ENCODE results near the gene BMPR1B.

The BMPR1B gene

DNA sequence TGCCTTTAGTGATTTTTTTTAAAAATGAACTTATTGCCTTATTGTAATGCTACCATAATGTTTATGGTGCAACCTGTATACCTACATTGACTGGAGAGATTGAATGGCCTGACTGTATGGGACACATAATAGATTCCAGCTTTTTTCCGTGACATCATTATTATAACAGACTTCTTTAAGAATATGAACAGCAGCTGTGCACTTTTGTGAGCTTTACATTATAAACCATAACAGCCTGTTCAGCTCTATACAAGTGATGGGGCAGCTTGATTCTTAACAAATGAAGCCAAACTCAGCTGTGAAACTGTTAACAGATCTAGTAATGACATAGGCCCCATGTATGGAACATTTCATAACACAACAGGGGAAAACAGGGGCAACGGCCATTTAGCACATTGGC is 187.0 kb downstream of the BMPR1B start:
- TF ChIP-seq, protein P1, sequence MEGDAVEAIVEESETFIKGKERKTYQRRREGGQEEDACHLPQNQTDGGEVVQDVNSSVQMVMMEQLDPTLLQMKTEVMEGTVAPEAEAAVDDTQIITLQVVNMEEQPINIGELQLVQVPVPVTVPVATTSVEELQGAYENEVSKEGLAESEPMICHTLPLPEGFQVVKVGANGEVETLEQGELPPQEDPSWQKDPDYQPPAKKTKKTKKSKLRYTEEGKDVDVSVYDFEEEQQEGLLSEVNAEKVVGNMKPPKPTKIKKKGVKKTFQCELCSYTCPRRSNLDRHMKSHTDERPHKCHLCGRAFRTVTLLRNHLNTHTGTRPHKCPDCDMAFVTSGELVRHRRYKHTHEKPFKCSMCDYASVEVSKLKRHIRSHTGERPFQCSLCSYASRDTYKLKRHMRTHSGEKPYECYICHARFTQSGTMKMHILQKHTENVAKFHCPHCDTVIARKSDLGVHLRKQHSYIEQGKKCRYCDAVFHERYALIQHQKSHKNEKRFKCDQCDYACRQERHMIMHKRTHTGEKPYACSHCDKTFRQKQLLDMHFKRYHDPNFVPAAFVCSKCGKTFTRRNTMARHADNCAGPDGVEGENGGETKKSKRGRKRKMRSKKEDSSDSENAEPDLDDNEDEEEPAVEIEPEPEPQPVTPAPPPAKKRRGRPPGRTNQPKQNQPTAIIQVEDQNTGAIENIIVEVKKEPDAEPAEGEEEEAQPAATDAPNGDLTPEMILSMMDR (IDR thresholded peaks at IDR 0.05; ENCODE audit: low read depth, low read length, missing control alignments) = no peak
- Histone ChIP-seq H3K27ac (no peak overlapping the region), H3K36me3 (replicated peaks) (no peaks in the 10 kb centered on the region), H3K4me3 (ENCODE audit: low read depth, low read length) (no peak overlapping the region), H3K27me3 (replicated peaks) (no peaks in the 10 kb centered on the region)
- in situ Hi-C loops (cut with HindIII; ENCODE audit: low pct_ligation_motif_present, low sequenced_read_pairs) = no loop called here
- DNase-seq = no peak

DNA sequence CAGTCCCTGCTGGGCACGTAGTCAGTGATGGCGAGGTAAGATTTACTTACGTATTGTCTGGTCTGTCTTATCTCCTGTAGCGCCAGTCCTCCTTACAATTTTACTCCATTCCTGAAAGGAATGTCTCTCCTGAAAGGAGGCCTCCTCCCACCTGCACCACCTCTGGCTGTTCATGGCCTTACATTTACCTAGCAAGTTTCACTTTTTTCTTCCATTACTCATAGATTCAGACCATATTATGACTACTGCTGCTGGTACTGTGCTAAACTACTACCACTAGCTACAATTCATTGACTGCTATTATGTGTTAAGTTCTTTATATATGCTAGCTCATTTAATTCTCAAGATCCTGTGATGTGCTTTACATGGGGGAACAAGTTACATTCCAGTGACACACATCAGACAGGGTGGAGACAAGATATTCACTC is 189.9 kb downstream of the BMPR1B start:
- DNase-seq = no peak
- H3K36me3 ChIP-seq (replicated peaks) = no peaks in the 10 kb centered on the region
- TF ChIP-seq, protein P1 (IDR thresholded peaks at IDR 0.05; ENCODE audit: low read depth, low read length, missing control alignments) = no peak
- H3K4me3 ChIP-seq (ENCODE audit: low read depth, low read length) = no peak overlapping the region
- no peaks in the 10 kb centered on the region for H3K27me3 ChIP-seq (replicated peaks)
- in situ Hi-C loops (cut with HindIII; ENCODE audit: low pct_ligation_motif_present, low sequenced_read_pairs) = no loop called here
- no peak overlapping the region for H3K27ac ChIP-seq

DNA sequence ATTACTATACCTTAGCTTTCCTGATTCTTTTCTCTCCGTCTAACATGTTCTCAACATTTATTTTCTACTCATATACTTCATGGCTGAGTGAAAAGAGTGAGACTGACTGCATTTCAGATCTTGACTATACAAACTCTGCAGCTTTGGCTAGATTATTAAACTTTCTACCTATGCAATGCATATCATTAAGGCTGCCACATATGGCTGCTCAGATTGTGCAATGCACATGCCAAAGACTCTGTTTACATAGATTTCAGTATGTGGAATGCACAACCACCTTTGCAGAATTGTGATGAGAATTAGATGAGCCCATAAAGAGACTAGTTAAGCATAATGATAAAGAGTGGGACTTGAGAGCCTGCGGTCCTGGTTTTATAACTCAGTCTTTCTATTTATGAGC is 196.5 kb downstream of the BMPR1B start:
- TF ChIP-seq, protein P1 (IDR thresholded peaks at IDR 0.05; ENCODE audit: low read depth, low read length, missing control alignments) = no peak
- Histone ChIP-seq H3K27me3 (replicated peaks) (no peaks in the 10 kb centered on the region), H3K27ac (no peak overlapping the region), H3K36me3 (replicated peaks) (no peaks in the 10 kb centered on the region), H3K4me3 (ENCODE audit: low read depth, low read length) (no peak overlapping the region)
- no peak for DNase-seq
- in situ Hi-C loops (cut with HindIII; ENCODE audit: low pct_ligation_motif_present, low sequenced_read_pairs) = no loop called here

DNA sequence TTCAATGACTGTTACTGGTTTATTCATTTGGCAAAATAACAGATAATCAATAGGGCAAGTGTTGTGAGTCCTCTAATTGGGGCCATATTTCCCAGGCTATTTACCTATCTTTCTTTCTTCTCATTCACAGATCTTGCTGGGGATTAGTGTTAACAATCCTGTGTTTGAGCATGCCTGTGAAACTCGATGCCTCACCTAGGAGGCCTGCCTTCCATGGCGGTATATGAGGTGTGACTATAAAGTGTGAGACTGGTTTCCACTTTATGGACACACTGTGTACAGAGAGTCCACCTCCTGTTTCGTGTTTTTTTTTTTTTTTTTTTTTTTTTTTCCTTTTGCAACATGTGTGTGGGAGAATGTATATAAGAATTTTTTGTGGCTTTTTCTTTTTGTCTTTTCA is 199.3 kb downstream of the BMPR1B start:
- TF ChIP-seq, protein P1 (IDR thresholded peaks at IDR 0.05; ENCODE audit: low read depth, low read length, missing control alignments) = no peak
- H3K27me3 ChIP-seq (replicated peaks) = no peaks in the 10 kb centered on the region
- no peak overlapping the region for H3K4me3 ChIP-seq (ENCODE audit: low read depth, low read length)
- H3K36me3 ChIP-seq (replicated peaks) = no peaks in the 10 kb centered on the region
- no peak overlapping the region for H3K27ac ChIP-seq
- in situ Hi-C loops (cut with HindIII; ENCODE audit: low pct_ligation_motif_present, low sequenced_read_pairs) = no loop called here
- no peak for DNase-seq

DNA sequence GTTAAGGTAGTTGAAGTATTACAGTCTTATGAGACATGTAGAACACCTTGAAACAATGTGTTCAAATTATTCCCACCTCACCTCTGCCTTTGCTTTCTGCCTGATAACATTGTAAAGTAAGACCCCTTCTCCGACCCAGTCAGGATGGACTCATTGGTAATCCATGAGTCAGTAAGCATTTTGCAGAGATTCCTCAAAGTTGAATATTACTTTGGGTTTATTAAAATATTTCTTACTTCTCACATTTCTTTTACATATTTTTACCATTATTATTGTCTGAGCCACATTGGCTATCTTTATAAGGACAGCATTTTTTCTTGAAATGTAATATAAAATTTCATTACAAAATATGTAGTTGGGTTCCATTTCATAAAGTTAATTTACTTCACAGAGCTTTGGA is 201.6 kb downstream of the BMPR1B start:
- no peak overlapping the region for H3K27ac ChIP-seq
- TF ChIP-seq, protein P1 (IDR thresholded peaks at IDR 0.05; ENCODE audit: low read depth, low read length, missing control alignments) = no peak
- H3K4me3 ChIP-seq (ENCODE audit: low read depth, low read length) = no peak overlapping the region
- no peaks in the 10 kb centered on the region for H3K27me3 ChIP-seq (replicated peaks)
- no peak for DNase-seq
- in situ Hi-C loops (cut with HindIII; ENCODE audit: low pct_ligation_motif_present, low sequenced_read_pairs) = no loop called here
- no peaks in the 10 kb centered on the region for H3K36me3 ChIP-seq (replicated peaks)

DNA sequence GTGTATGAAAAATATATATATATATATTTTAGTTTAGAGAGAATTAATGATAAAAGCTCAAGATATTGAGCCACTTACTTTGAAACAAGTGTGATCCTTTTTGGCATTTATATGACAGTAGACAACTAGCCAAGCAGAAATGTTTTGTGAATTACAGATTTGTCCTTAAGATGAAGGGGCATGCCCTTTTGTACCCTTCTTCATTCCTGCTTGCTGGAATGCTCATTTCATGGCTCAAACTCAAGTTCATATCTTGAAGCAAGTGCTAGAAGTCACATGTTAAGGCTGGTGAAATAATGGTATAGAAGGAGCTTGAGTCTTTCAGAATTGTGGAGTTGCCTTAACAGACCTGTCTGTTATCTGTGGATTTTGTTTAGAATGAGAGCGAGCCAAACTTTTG is 203.0 kb downstream of the BMPR1B start:
- DNase-seq = no peak
- Histone ChIP-seq H3K27me3 (replicated peaks) (no peaks in the 10 kb centered on the region), H3K36me3 (replicated peaks) (no peaks in the 10 kb centered on the region), H3K27ac (no peak overlapping the region), H3K4me3 (ENCODE audit: low read depth, low read length) (no peak overlapping the region)
- in situ Hi-C loops (cut with HindIII; ENCODE audit: low pct_ligation_motif_present, low sequenced_read_pairs) = no loop called here
- TF ChIP-seq, protein P1 (IDR thresholded peaks at IDR 0.05; ENCODE audit: low read depth, low read length, missing control alignments) = no peak

Data from brain microvascular endothelial cell (primary cell).